Nephron (organoid): ENCODE results near the gene KCNT2.
"Not testable (repeated sequence)": the region's sequence is repeated elsewhere in the genome, so short reads cannot be mapped to it uniquely, and the experiment has no call there.

ENCODE experiments used
- H3K27ac Mint-ChIP-seq, 3 experiments: 2 replicates each; pipeline ENCODE4 v1.8.0; 2020; ENCODE audit warnings: mixed read lengths in 3 of 3, mild to moderate bottlenecking in 2 of 3, moderate library complexity in 1 of 3
- H3K27me3 Mint-ChIP-seq: 2 replicates; pipeline ENCODE4 v1.8.0; 2021; ENCODE audit warnings: low read depth, mild to moderate bottlenecking, moderate library complexity, mixed read lengths
- H3K36me3 Mint-ChIP-seq: 2 replicates; pipeline ENCODE4 v1.8.0; 2020; ENCODE audit warnings: low read depth, mixed read lengths
- H3K4me1 Mint-ChIP-seq: 2 replicates; pipeline ENCODE4 v1.8.0; 2020; ENCODE audit warnings: mixed read lengths
- H3K4me3 Mint-ChIP-seq, 3 experiments: 2 replicates each; pipeline ENCODE4 v1.8.0; 2020; ENCODE audit warnings: mild to moderate bottlenecking in 3 of 3, mixed read lengths in 3 of 3, moderate library complexity in 2 of 3
- H3K9me3 Mint-ChIP-seq: 2 replicates; pipeline ENCODE4 v1.8.0; 2020; ENCODE audit warnings: mixed read lengths
- CTCF ChIP-seq, 3 experiments: fragments of 200-600 bp; sonication (generic); IDR thresholded peaks; one replicate each; pipeline ENCODE4 v1.5.0; 2021; ENCODE audit warnings: antibody characterized with exemption in 3 of 3; ENCODE audit not compliant: unreplicated experiment in 3 of 3

Gene KCNT2

GRCh38 chr1:196651079-196651478 is 42.8 kb upstream of the KCNT2 start:
- TF ChIP-seq CTCF (IDR thresholded peaks at IDR 0.05; ENCODE audit: unreplicated experiment in 3 of 3), result no peak
- peaks cover 36% of the 10 kb centered on the region for H3K4me1 Mint-ChIP-seq
- peak overlapping the region in 2 of 3 experiments; percentile 36 to 81 for H3K4me3 Mint-ChIP-seq
- no peaks in the 10 kb centered on the region for H3K36me3 Mint-ChIP-seq
- peak overlapping the region; percentile 69 to 89 (median 79) for H3K27ac Mint-ChIP-seq
- no peaks in the 10 kb centered on the region for H3K27me3 Mint-ChIP-seq
- H3K9me3 Mint-ChIP-seq, result no peaks in the 10 kb centered on the region

- Mint-ChIP-seq H3K27me3 (no peaks in the 10 kb centered on the region), H3K4me1 (peaks cover 32% of the 10 kb centered on the region), H3K4me3 (peak overlapping the region in 2 of 3 experiments; percentile 31 to 58), H3K27ac (peak overlapping the region; percentile 69 to 89 (median 79)), H3K36me3 (no peaks in the 10 kb centered on the region), H3K9me3 (no peaks in the 10 kb centered on the region)
- no peak for TF ChIP-seq CTCF (IDR thresholded peaks at IDR 0.05; ENCODE audit: unreplicated experiment in 3 of 3)
These were observed 42.2 kb upstream of the KCNT2 start for GRCh38 chr1:196650403-196650802.

- Mint-ChIP-seq H3K27me3 (no peaks in the 10 kb centered on the region), H3K27ac (peak overlapping the region; percentile 69 to 89 (median 79)), H3K4me3 (peak overlapping the region in 2 of 3 experiments; percentile 31 to 58), H3K9me3 (no peaks in the 10 kb centered on the region), H3K36me3 (no peaks in the 10 kb centered on the region), H3K4me1 (peaks cover 32% of the 10 kb centered on the region)
- TF ChIP-seq CTCF (IDR thresholded peaks at IDR 0.05; ENCODE audit: unreplicated experiment in 3 of 3), result no peak
These were observed 41.8 kb upstream of the KCNT2 start for GRCh38 chr1:196649990-196650389.

- no peak for TF ChIP-seq CTCF (IDR thresholded peaks at IDR 0.05; ENCODE audit: unreplicated experiment in 3 of 3)
- no peaks in the 10 kb centered on the region for H3K27me3 Mint-ChIP-seq
- H3K4me1 Mint-ChIP-seq, result no peaks in the 10 kb centered on the region
- no peak overlapping the region for H3K4me3 Mint-ChIP-seq
- no peaks in the 10 kb centered on the region for H3K9me3 Mint-ChIP-seq
- H3K36me3 Mint-ChIP-seq, result no peaks in the 10 kb centered on the region
- no peak overlapping the region for H3K27ac Mint-ChIP-seq
These were observed 32.7 kb upstream of the KCNT2 start for GRCh38 chr1:196640976-196641375.

- H3K36me3 Mint-ChIP-seq, H3K27me3 Mint-ChIP-seq, H3K4me3 Mint-ChIP-seq, H3K9me3 Mint-ChIP-seq, H3K27ac Mint-ChIP-seq, H3K4me1 Mint-ChIP-seq: not testable (repeated sequence)
These were observed 31.1 kb upstream of the KCNT2 start for GRCh38 chr1:196639291-196639690.

GRCh38 chr1:196638466-196638865 is 30.2 kb upstream of the KCNT2 start:
- no peak for TF ChIP-seq CTCF (IDR thresholded peaks at IDR 0.05; ENCODE audit: unreplicated experiment in 3 of 3)
- Mint-ChIP-seq H3K4me3 (no peak overlapping the region), H3K36me3 (no peaks in the 10 kb centered on the region), H3K9me3 (no peaks in the 10 kb centered on the region), H3K27me3 (no peaks in the 10 kb centered on the region), H3K4me1 (no peaks in the 10 kb centered on the region), H3K27ac (peak overlapping the region in 1 of 3 experiments; percentile 41)
